B cell (primary cell): ENCODE results near the gene TENM4. TPM values are rescaled to one million over a fixed set of nuclear protein-coding genes. Genes with fewer than 3 reads are reported as not detected.

Experiments
- ATAC-seq: fragments of 200-7000 bp; cut with Tn5 transposase; one replicate; pipeline ENCODE4 v1.10.0; 2021; ENCODE audit warnings: low read depth, mild to moderate bottlenecking, moderate number of reproducible peaks, moderate library complexity
- CTCF ChIA-PET: fragments of 350-600 bp; sonication (Branson Sonifier 250); formaldehyde crosslinking; loops from one replicate; lab custom pipeline; 2021; ENCODE audit warnings: antibody characterized with exemption, inconsistent platforms; lab: Charles Lee
- POLR2A ChIA-PET: fragments of 350-600 bp; sonication (Branson Sonifier 250); formaldehyde crosslinking; loops from one replicate; lab custom pipeline; 2021; ENCODE audit warnings: antibody characterized with exemption; lab: Charles Lee
- DNase-seq: peaks from one replicate; pipeline ENCODE4 v3.0.0; 2013
- H2AFZ ChIP-seq: 2 replicates; pipeline ENCODE4 v1.6.1; 2012; ENCODE audit warnings: mild to moderate bottlenecking, low read depth, low read length; ENCODE audit not compliant: insufficient read depth, poor library complexity, severe bottlenecking
- H3K27ac ChIP-seq, 2 donors: 1 replicate in 1 of 2; 2 replicates in 1 of 2; pipeline ENCODE4 v1.5.1; 2012 to 2013; ENCODE audit warnings: low read length in 2 of 2, mild to moderate bottlenecking in 2 of 2, moderate library complexity in 1 of 2
- H3K27me3 ChIP-seq, 4 experiments: fragments of 200-600 bp in 1 of 4; sonication (generic) in 1 of 4; replicated peaks in 1 of 4; 1 replicate in 2 of 4; 2 replicates in 2 of 4; pipeline versions ENCODE4 v1.6.1 to v1.7.0; 2013 to 2016; ENCODE audit warnings: low read length in 3 of 4, mild to moderate bottlenecking in 2 of 4, mixed read lengths in 1 of 4, moderate library complexity in 1 of 4; ENCODE audit not compliant: insufficient read depth in 4 of 4, control insufficient read depth in 3 of 4; ENCODE audit errors: control extremely low read depth in 1 of 4
- H3K36me3 ChIP-seq, 2 experiments: replicated peaks in 1 of 2; 1 replicate in 1 of 2; 2 replicates in 1 of 2; pipeline versions ENCODE4 v1.6.1 to v1.7.1; 2013; ENCODE audit warnings: low read length in 1 of 2; ENCODE audit not compliant: insufficient read depth in 2 of 2, control insufficient read depth in 1 of 2; ENCODE audit errors: control extremely low read depth in 1 of 2, extremely low read depth in 1 of 2
- H3K4me1 ChIP-seq, 2 donors: fragments of 200-600 bp in 1 of 2; sonication (generic) in 1 of 2; 1 replicate in 1 of 2; 2 replicates in 1 of 2; pipeline versions ENCODE4 v1.5.1 to v1.6.1; 2013 to 2017; ENCODE audit warnings: low read length in 2 of 2; ENCODE audit not compliant: control insufficient read depth in 2 of 2, insufficient read depth in 2 of 2
- H3K4me2 ChIP-seq: replicated peaks from 2 replicates; pipeline ENCODE3; 2012; ENCODE audit warnings: mild to moderate bottlenecking, low read depth, low read length; ENCODE audit not compliant: poor library complexity, severe bottlenecking
- H3K4me3 ChIP-seq, 5 experiments: fragments of 200-600 bp in 1 of 5; sonication (generic) in 1 of 5; 1 replicate in 3 of 5; 2 replicates in 2 of 5; pipeline versions ENCODE4 v1.5.1 to v1.7.0; 2011 to 2016; ENCODE audit warnings: low read length in 4 of 5, mild to moderate bottlenecking in 4 of 5, low read depth in 2 of 5, control low read depth in 1 of 5, moderate library complexity in 1 of 5; ENCODE audit not compliant: insufficient read depth in 1 of 5; ENCODE audit errors: control extremely low read depth in 1 of 5, extremely low read depth in 1 of 5
- H3K79me2 ChIP-seq: fragments of 200-600 bp; sonication (generic); one replicate; pipeline ENCODE4 v1.6.0; 2016; ENCODE audit warnings: low read length; ENCODE audit not compliant: control insufficient read depth, insufficient read depth
- H3K9ac ChIP-seq: fragments of 200-600 bp; sonication (generic); 2 replicates; pipeline ENCODE4 v1.6.1; 2017; ENCODE audit warnings: mild to moderate bottlenecking, low read length, moderate library complexity
- H3K9me3 ChIP-seq, 3 donors: one replicate each; pipeline versions ENCODE4 v1.6.1 to v1.7.1; 2013; ENCODE audit warnings: low read length in 2 of 3; ENCODE audit not compliant: control insufficient read depth in 2 of 3, insufficient read depth in 1 of 3; ENCODE audit errors: control extremely low read depth in 1 of 3
- H4K20me1 ChIP-seq: 2 replicates; pipeline ENCODE4 v1.6.0; 2012; ENCODE audit warnings: mild to moderate bottlenecking, low read length; ENCODE audit not compliant: insufficient read depth, control insufficient read depth, poor library complexity, severe bottlenecking
- H3K27ac Mint-ChIP-seq: one replicate; pipeline ENCODE4 v1.8.0; 2021; ENCODE audit warnings: mixed read lengths
- H3K27me3 Mint-ChIP-seq: one replicate; pipeline ENCODE4 v1.8.0; 2021; ENCODE audit warnings: mixed read lengths
- H3K4me1 Mint-ChIP-seq: one replicate; pipeline ENCODE4 v1.8.0; 2021; ENCODE audit warnings: mixed read lengths
- H3K4me3 Mint-ChIP-seq: one replicate; pipeline ENCODE4 v1.8.0; 2021; ENCODE audit warnings: mixed read lengths
- H3K9me3 Mint-ChIP-seq: one replicate; pipeline ENCODE4 v1.8.0; 2022; ENCODE audit warnings: mixed read lengths; ENCODE audit not compliant: insufficient read depth
- CTCF ChIP-seq: fragments of 200-600 bp; IDR thresholded peaks from one replicate; pipeline ENCODE4 v1.8.0; 2022; ENCODE audit warnings: antibody characterized with exemption, mild to moderate bottlenecking
- EZH2 ChIP-seq: IDR thresholded peaks from 2 replicates; pipeline ENCODE4 v1.6.1; 2012; ENCODE audit warnings: borderline replicate concordance, low read depth, mild to moderate bottlenecking, moderate library complexity, low read length; ENCODE audit not compliant: insufficient read depth, poor library complexity, severe bottlenecking
- WGBS: methylation state at CpG from one replicate; pipeline ENCODE4 v1.1.5; 2013; ENCODE audit warnings: missing lambda C conversion rate; ENCODE audit not compliant: insufficient coverage; 5-methylcytosine and 5-hydroxymethylcytosine counted together
- intact Hi-C: fragments of 100-400 bp; cut with micrococcal nuclease; formaldehyde crosslinking; loops from one replicate; pipeline ENCODE4 v1.10.0; 2022
- polyA plus RNA-seq: library from polyadenylated mRNA; depleted of rRNA; stranded (reverse); fragments of >200 nt; gene quantifications from 2 replicates; pipeline ENCODE4 v1.2.3, GENCODE V29; 2012
- total RNA-seq, 2 donors: library from RNA; stranded (reverse); fragments of 120-200 nt in 1 of 2; gene quantifications; 1 replicate in 1 of 2; 2 replicates in 1 of 2; pipeline versions ENCODE4 v1.2.3 to v1.2.4, GENCODE V29; 2013 to 2022

The TENM4 gene
- total and polyA plus RNA-seq, 2 donors (not counting 1 experiment from before 2014, with no cell fraction given) = 0.09 to 5.7 TPM

- POLR2A ChIA-PET = no interaction called here
- H3K9me3 Mint-ChIP-seq = no peaks in the 10 kb centered on the region
- H3K4me3 Mint-ChIP-seq = no peak overlapping the region
- Histone ChIP-seq H3K36me3 (no peaks in the 10 kb centered on the region), H3K9ac (no peak overlapping the region), H2AFZ (no peak overlapping the region), H3K9me3 (no peaks in the 10 kb centered on the region), H3K27ac (no peak overlapping the region), H4K20me1 (no peaks in the 10 kb centered on the region), H3K79me2 (no peaks in the 10 kb centered on the region), H3K4me2 (no peak overlapping the region), H3K4me3 (no peak overlapping the region), H3K4me1 (no peaks in the 10 kb centered on the region), H3K27me3 (no peaks in the 10 kb centered on the region)
- CTCF ChIA-PET = no interaction called here
- no peaks in the 10 kb centered on the region for H3K4me1 Mint-ChIP-seq
- DNase-seq (no peak), ATAC-seq (no peak)
- TF ChIP-seq EZH2 (no peak), CTCF (no peak)
- H3K27ac Mint-ChIP-seq = no peak overlapping the region
- peaks cover 7% of the 10 kb centered on the region for H3K27me3 Mint-ChIP-seq
- intact Hi-C loops = no loop called here
- 51% methylated on average over 4 of the region's 5 CpGs for WGBS
Observed at GRCh38 chr11:79352349-79352703, 88.5 kb downstream of the TENM4 start.

GRCh38 chr11:79348976-79349682, 91.7 kb downstream of the TENM4 start:
- no peaks in the 10 kb centered on the region for H3K9me3 Mint-ChIP-seq
- Histone ChIP-seq H3K27me3 (no peaks in the 10 kb centered on the region), H3K27ac (no peak overlapping the region), H3K4me2 (no peak overlapping the region), H3K36me3 (no peaks in the 10 kb centered on the region), H2AFZ (no peak overlapping the region), H3K9me3 (no peaks in the 10 kb centered on the region), H3K4me3 (no peak overlapping the region), H3K9ac (no peak overlapping the region), H4K20me1 (no peaks in the 10 kb centered on the region), H3K79me2 (no peaks in the 10 kb centered on the region), H3K4me1 (no peaks in the 10 kb centered on the region)
- no peak for TF ChIP-seq CTCF
- TF ChIP-seq EZH2 = no peak
- POLR2A ChIA-PET = no interaction called here
- peaks cover 7% of the 10 kb centered on the region for H3K27me3 Mint-ChIP-seq
- no peak overlapping the region for H3K4me3 Mint-ChIP-seq
- ATAC-seq (no peak), DNase-seq (no peak)
- no peaks in the 10 kb centered on the region for H3K4me1 Mint-ChIP-seq
- intact Hi-C loops = no loop called here
- no CpG with 5 or more reads among the region's 5 CpGs for WGBS
- H3K27ac Mint-ChIP-seq = no peak overlapping the region
- CTCF ChIA-PET = no interaction called here
